MCF 10A (cell line): ENCODE results near the gene PHLDA3. TPM values are rescaled to one million over a fixed set of nuclear protein-coding genes. Genes with fewer than 3 reads are reported as not detected.
A peak's percentile ranks its signal among the peaks of the same experiment; 100 is the strongest.

Source experiments
- BruUV-seq: library from RNA; stranded (reverse); fragments of 400-500 nt; replicated peaks from 2 replicates; lab custom pipeline; 2021; lab: Mats Ljungman, UMichigan
- CTCF ChIA-PET: fragments of 300-600 bp; sonication (Branson Sonifier 250); formaldehyde crosslinking; extraction: SDS; loops from one replicate; lab custom pipeline; 2021; ENCODE audit warnings: antibody characterized with exemption, inconsistent platforms; lab: Yijun Ruan, JAX
- POLR2A ChIA-PET: fragments of 300-600, 350-650 bp; sonication (Branson Sonifier 250); formaldehyde crosslinking; extraction: SDS; loops from one replicate; lab custom pipeline; 2020; ENCODE audit warnings: antibody characterized with exemption, inconsistent platforms; lab: Yijun Ruan, JAX
- DNase-seq: peaks from one replicate; pipeline ENCODE4 v3.0.0-alpha.2; 2018; ENCODE audit not compliant: unreplicated experiment
- H3K27ac Mint-ChIP-seq: one replicate; pipeline ENCODE4 v1.8.0; 2022; ENCODE audit warnings: mild to moderate bottlenecking, low read depth, mixed read lengths; ENCODE audit not compliant: unreplicated experiment
- H3K27me3 Mint-ChIP-seq: one replicate; pipeline ENCODE4 v1.8.0; 2022; ENCODE audit warnings: mixed read lengths; ENCODE audit not compliant: insufficient read depth, unreplicated experiment
- H3K36me3 Mint-ChIP-seq: one replicate; pipeline ENCODE4 v1.8.0; 2022; ENCODE audit warnings: mild to moderate bottlenecking, moderate library complexity, mixed read lengths; ENCODE audit not compliant: insufficient read depth, unreplicated experiment
- H3K4me1 Mint-ChIP-seq: one replicate; pipeline ENCODE4 v1.8.0; 2022; ENCODE audit warnings: mixed read lengths; ENCODE audit not compliant: insufficient read depth, unreplicated experiment
- H3K4me3 Mint-ChIP-seq: one replicate; pipeline ENCODE4 v1.8.0; 2022; ENCODE audit warnings: mild to moderate bottlenecking, moderate library complexity, mixed read lengths; ENCODE audit not compliant: unreplicated experiment
- H3K9me3 Mint-ChIP-seq: one replicate; pipeline ENCODE4 v1.8.0; 2022; ENCODE audit warnings: mixed read lengths; ENCODE audit not compliant: unreplicated experiment
- CTCF ChIP-seq: fragments of 200-600 bp; IDR thresholded peaks from one replicate; pipeline ENCODE4 v1.8.0; 2022; ENCODE audit warnings: antibody characterized with exemption, mild to moderate bottlenecking; ENCODE audit not compliant: unreplicated experiment
- intact Hi-C: fragments of 100-400 bp; cut with micrococcal nuclease; formaldehyde crosslinking; loops from 2 replicates; pipeline ENCODE4 v1.14.1; 2022
- total RNA-seq: library from RNA; stranded (reverse); gene quantifications from 2 replicates; pipeline ENCODE4 v1.2.3, GENCODE V29; 2022

The PHLDA3 gene
- total RNA-seq, 1 experiment from 2014 or later: 169 TPM

GRCh38 chr1:201499795-201500669 lies 31.0 kb upstream of the PHLDA3 start:
- Mint-ChIP-seq H3K9me3 (no peaks in the 10 kb centered on the region), H3K27ac (peak overlapping the region; percentile 84), H3K36me3 (peaks cover 38% of the 10 kb centered on the region), H3K27me3 (no peaks in the 10 kb centered on the region), H3K4me1 (peaks cover 66% of the 10 kb centered on the region), H3K4me3 (no peak overlapping the region)
- CTCF ChIA-PET: interaction anchor here (0.6 to 70.3 kb wide), 8 partner anchors 4 to 1248 kb away, joined by 3 to 3816 read pairs (median 4); partner anchors contain the start of genes CSRP1 and PHLDA3
- intact Hi-C loops: no loop called here
- peak; percentile 45 for DNase-seq
- BruUV-seq: no TSS peak
- TF ChIP-seq CTCF: no peak
- POLR2A ChIA-PET: interaction anchor here (1.2 to 11.9 kb wide), 5 partner anchors 8 to 64 kb away, joined by 4 to 257 read pairs (median 6); partner anchors contain the start of gene PHLDA3

- peaks cover 44% of the 10 kb centered on the region for H3K36me3 Mint-ChIP-seq
- H3K27me3 Mint-ChIP-seq: no peaks in the 10 kb centered on the region
- POLR2A ChIA-PET: interaction anchor here (1.2 to 11.9 kb wide), 3 partner anchors 7 to 51 kb away, joined by 3 to 257 read pairs (median 227); partner anchors contain the start of gene PHLDA3
- BruUV-seq: no TSS peak
- H3K4me1 Mint-ChIP-seq: peaks cover 59% of the 10 kb centered on the region
- no peak overlapping the region for H3K4me3 Mint-ChIP-seq
- no peaks in the 10 kb centered on the region for H3K9me3 Mint-ChIP-seq
- TF ChIP-seq CTCF: no peak
- peak overlapping the region; percentile 84 for H3K27ac Mint-ChIP-seq
- intact Hi-C loops: no loop called here
- no peak for DNase-seq
- CTCF ChIA-PET: interaction anchor here (0.6 to 70.3 kb wide), 5 partner anchors 5 to 384 kb away, joined by 3 to 3816 read pairs (median 4); partner anchors contain the start of genes CSRP1 and PHLDA3
These were observed 30.2 kb upstream of the PHLDA3 start for GRCh38 chr1:201499191-201499590.

- Mint-ChIP-seq H3K27ac (no peak overlapping the region), H3K36me3 (peaks cover 48% of the 10 kb centered on the region), H3K9me3 (no peaks in the 10 kb centered on the region), H3K27me3 (no peaks in the 10 kb centered on the region), H3K4me3 (no peak overlapping the region), H3K4me1 (peaks cover 54% of the 10 kb centered on the region)
- intact Hi-C loops: no loop called here
- ChIA-PET POLR2A (interaction anchor here (1.2 to 13.9 kb wide), 4 partner anchors 4 to 51 kb away, joined by 3 to 257 read pairs (median 242); partner anchors contain the start of genes CSRP1 and PHLDA3), CTCF (interaction anchor here (1.5 to 70.3 kb wide), 4 partner anchors 6 to 191 kb away, joined by 3 to 3816 read pairs (median 1912); partner anchors contain the start of genes CSRP1 and PHLDA3)
- BruUV-seq: no TSS peak
- no peak for DNase-seq
- TF ChIP-seq CTCF: no peak
These were observed 29.6 kb upstream of the PHLDA3 start for GRCh38 chr1:201498621-201499020.
